Measurements from ENCODE around the gene PSMB7.

PSMB7 gene

DNA sequence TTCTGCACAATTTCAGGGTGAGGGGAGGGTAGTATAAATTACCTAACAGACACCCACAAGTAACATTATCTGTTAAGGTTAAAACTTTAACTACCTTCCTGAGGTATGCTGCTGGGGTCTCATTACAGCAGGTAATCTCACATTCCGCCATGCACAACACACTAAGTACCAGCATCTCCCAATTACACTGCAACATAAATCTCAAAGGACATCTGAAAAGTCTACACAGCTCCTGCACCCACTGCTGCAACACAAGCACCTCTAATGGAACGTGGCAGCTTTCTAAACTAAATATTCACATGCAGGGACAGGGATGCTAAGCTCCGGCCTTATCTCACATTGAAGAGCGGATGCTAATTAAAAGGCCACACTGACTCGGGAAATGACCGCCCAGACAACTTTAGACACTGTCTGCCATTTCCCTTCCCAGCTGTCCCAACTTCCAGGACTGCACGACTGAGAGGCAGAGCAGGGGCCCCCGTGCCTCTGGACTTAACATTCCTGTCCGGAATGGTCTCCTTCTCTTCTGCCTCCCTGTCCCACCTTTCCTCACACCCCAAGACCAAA, 45.9 kb downstream of the PSMB7 start:
- H3K27me3 ChIP-seq (ENCODE audit: insufficient read depth, insufficient read length): no peaks in the 10 kb centered on the region
- TF ChIP-seq YY1 (IDR thresholded peaks at IDR 0.05; ENCODE audit: insufficient read depth, insufficient read length): no peak
- no peak for TF ChIP-seq SUZ12 (IDR thresholded peaks at IDR 0.05; ENCODE audit: extremely low read depth, insufficient read depth, insufficient read length)
- TF ChIP-seq ZNF274 (IDR thresholded peaks at IDR 0.05; ENCODE audit: low read depth, low read length): no peak
- no peak overlapping the region for H3K9ac ChIP-seq (ENCODE audit: insufficient read length, low read depth)
- H3K9me3 ChIP-seq (ENCODE audit: insufficient read depth, low read length): 0 out of 2 replicates have a peak, but pooled peaks cover 1% of the 10 kb centered on the region
- no peak for DNase-seq (ENCODE audit: low read depth, low spot score)
- peaks cover 5% of the 10 kb centered on the region for H3K4me1 ChIP-seq (ENCODE audit: insufficient read depth, insufficient read length)
- peaks cover 32% of the 10 kb centered on the region for H3K36me3 ChIP-seq (ENCODE audit: insufficient read depth, insufficient read length, low read length)
- no peak overlapping the region for H3K4me3 ChIP-seq (ENCODE audit: insufficient read length, low read depth)

- DNase-seq (ENCODE audit: low read depth, low spot score): no peak
- Histone ChIP-seq H3K36me3 (ENCODE audit: insufficient read depth, insufficient read length, low read length) (peaks cover 33% of the 10 kb centered on the region), H3K4me3 (ENCODE audit: insufficient read length, low read depth) (no peak overlapping the region), H3K27me3 (ENCODE audit: insufficient read depth, insufficient read length) (no peaks in the 10 kb centered on the region), H3K9ac (ENCODE audit: insufficient read length, low read depth) (no peak overlapping the region), H3K9me3 (ENCODE audit: insufficient read depth, low read length) (no peaks in the 10 kb centered on the region), H3K4me1 (ENCODE audit: insufficient read depth, insufficient read length) (peaks cover 5% of the 10 kb centered on the region)
- no peak for TF ChIP-seq SUZ12 (IDR thresholded peaks at IDR 0.05; ENCODE audit: extremely low read depth, insufficient read depth, insufficient read length)
- TF ChIP-seq ZNF274 (IDR thresholded peaks at IDR 0.05; ENCODE audit: low read depth, low read length): no peak
- no peak for TF ChIP-seq YY1 (IDR thresholded peaks at IDR 0.05; ENCODE audit: insufficient read depth, insufficient read length)
Observed at GRCh38 chr9:124368692-124369091, 46.5 kb downstream of the PSMB7 start.

DNA sequence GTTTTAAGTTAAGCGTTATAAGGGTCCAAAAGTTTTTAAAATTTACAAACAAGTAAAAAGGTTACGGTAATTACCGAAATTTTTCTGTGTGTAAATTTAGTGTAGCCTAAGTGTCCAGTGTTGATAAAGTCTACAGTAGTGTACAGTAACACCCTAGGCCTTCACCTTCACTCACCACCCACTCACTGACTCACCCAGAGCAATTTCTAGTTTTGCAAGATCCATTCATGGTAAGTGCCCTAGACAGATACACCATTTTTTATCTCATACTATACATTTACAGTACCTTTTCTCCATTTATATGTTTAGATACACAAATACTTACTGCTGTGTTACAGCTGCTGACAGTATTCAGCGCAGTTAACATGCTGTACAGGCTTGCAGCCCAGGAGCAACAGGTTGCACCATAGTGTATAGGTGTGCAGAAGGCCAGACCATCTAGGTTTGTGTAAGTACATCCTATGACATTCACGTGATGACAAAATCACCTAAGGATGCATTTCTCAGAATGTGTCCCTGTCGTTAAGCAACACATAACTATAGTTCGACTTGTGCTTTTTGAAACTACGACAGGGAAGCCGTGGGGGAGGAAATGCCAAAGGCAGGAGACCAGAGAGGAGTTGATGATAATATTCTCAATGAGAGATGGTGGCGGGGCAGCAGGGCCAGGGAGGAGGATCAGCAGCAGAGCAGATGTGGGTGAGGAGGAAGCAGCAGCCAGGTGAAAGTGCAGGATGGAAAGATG, 48.6 kb downstream of the PSMB7 start:
- no peak overlapping the region for H3K4me3 ChIP-seq (ENCODE audit: insufficient read length, low read depth)
- peaks cover 40% of the 10 kb centered on the region for H3K36me3 ChIP-seq (ENCODE audit: insufficient read depth, insufficient read length, low read length)
- no peak for TF ChIP-seq ZNF274 (IDR thresholded peaks at IDR 0.05; ENCODE audit: low read depth, low read length)
- TF ChIP-seq SUZ12 (IDR thresholded peaks at IDR 0.05; ENCODE audit: extremely low read depth, insufficient read depth, insufficient read length): no peak
- no peak for TF ChIP-seq YY1 (IDR thresholded peaks at IDR 0.05; ENCODE audit: insufficient read depth, insufficient read length)
- H3K27me3 ChIP-seq (ENCODE audit: insufficient read depth, insufficient read length): no peaks in the 10 kb centered on the region
- H3K9me3 ChIP-seq (ENCODE audit: insufficient read depth, low read length): no peaks in the 10 kb centered on the region
- H3K9ac ChIP-seq (ENCODE audit: insufficient read length, low read depth): no peak overlapping the region
- peaks cover 5% of the 10 kb centered on the region for H3K4me1 ChIP-seq (ENCODE audit: insufficient read depth, insufficient read length)
- no peak for DNase-seq (ENCODE audit: low read depth, low spot score)

- DNase-seq (ENCODE audit: low read depth, low spot score): no peak
Observed at GRCh38 chr9:124365036-124365435, 50.2 kb downstream of the PSMB7 start.

DNA sequence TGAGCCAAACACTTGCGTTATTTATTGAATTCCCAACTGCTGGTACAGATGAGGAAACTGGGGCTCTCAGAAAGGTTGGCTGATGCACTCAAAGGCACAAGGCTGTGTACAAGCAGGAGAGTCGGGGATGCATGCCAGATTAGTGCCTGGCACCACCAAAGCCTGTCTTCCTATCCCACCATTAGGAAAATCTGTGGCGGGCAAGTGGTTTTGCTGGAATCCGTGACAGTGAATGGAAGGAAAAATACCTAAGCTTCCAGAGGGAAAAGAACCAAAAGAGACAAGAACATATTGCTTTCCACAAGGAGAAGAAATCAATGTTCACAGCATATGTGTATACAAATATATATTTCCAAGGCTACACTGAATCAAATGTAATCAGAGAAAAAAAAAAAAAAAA, 51.1 kb downstream of the PSMB7 start:
- no peak overlapping the region for H3K9ac ChIP-seq (ENCODE audit: insufficient read length, low read depth)
- no peak for DNase-seq (ENCODE audit: low read depth, low spot score)
- H3K4me3 ChIP-seq (ENCODE audit: insufficient read length, low read depth): no peak overlapping the region
- H3K36me3 ChIP-seq (ENCODE audit: insufficient read depth, insufficient read length, low read length): peaks cover 47% of the 10 kb centered on the region
- no peaks in the 10 kb centered on the region for H3K9me3 ChIP-seq (ENCODE audit: insufficient read depth, low read length)
- H3K27me3 ChIP-seq (ENCODE audit: insufficient read depth, insufficient read length): no peaks in the 10 kb centered on the region
- H3K4me1 ChIP-seq (ENCODE audit: insufficient read depth, insufficient read length): no peaks in the 10 kb centered on the region
- TF ChIP-seq SUZ12 (IDR thresholded peaks at IDR 0.05; ENCODE audit: extremely low read depth, insufficient read depth, insufficient read length) (no peak), ZNF274 (IDR thresholded peaks at IDR 0.05; ENCODE audit: low read depth, low read length) (no peak), YY1 (IDR thresholded peaks at IDR 0.05; ENCODE audit: insufficient read depth, insufficient read length) (no peak)

More at GRCh38 chr9:124365036-124365435, 50.2 kb downstream of the PSMB7 start:
- H3K4me1 ChIP-seq (ENCODE audit: insufficient read depth, insufficient read length): peaks cover 5% of the 10 kb centered on the region
- no peaks in the 10 kb centered on the region for H3K9me3 ChIP-seq (ENCODE audit: insufficient read depth, low read length)
- no peaks in the 10 kb centered on the region for H3K27me3 ChIP-seq (ENCODE audit: insufficient read depth, insufficient read length)
- no peak overlapping the region for H3K9ac ChIP-seq (ENCODE audit: insufficient read length, low read depth)
- H3K36me3 ChIP-seq (ENCODE audit: insufficient read depth, insufficient read length, low read length): peaks cover 47% of the 10 kb centered on the region
- TF ChIP-seq ZNF274 (IDR thresholded peaks at IDR 0.05; ENCODE audit: low read depth, low read length): no peak
- TF ChIP-seq SUZ12 (IDR thresholded peaks at IDR 0.05; ENCODE audit: extremely low read depth, insufficient read depth, insufficient read length): no peak
- no peak for TF ChIP-seq YY1 (IDR thresholded peaks at IDR 0.05; ENCODE audit: insufficient read depth, insufficient read length)
- no peak overlapping the region for H3K4me3 ChIP-seq (ENCODE audit: insufficient read length, low read depth)

GRCh38 chr9:124363326-124364096, 51.7 kb downstream of the PSMB7 start:
- H3K4me3 ChIP-seq (ENCODE audit: insufficient read length, low read depth): no peak overlapping the region

GRCh38 chr9:124361128-124361527, 54.1 kb downstream of the PSMB7 start:
- Histone ChIP-seq H3K36me3 (ENCODE audit: insufficient read depth, insufficient read length, low read length) (peaks cover 46% of the 10 kb centered on the region), H3K4me1 (ENCODE audit: insufficient read depth, insufficient read length) (no peaks in the 10 kb centered on the region), H3K27me3 (ENCODE audit: insufficient read depth, insufficient read length) (no peaks in the 10 kb centered on the region), H3K9ac (ENCODE audit: insufficient read length, low read depth) (no peak overlapping the region), H3K4me3 (ENCODE audit: insufficient read length, low read depth) (no peak overlapping the region), H3K9me3 (ENCODE audit: insufficient read depth, low read length) (no peaks in the 10 kb centered on the region)
- TF ChIP-seq YY1 (IDR thresholded peaks at IDR 0.05; ENCODE audit: insufficient read depth, insufficient read length): no peak
- TF ChIP-seq ZNF274 (IDR thresholded peaks at IDR 0.05; ENCODE audit: low read depth, low read length): no peak
- no peak for TF ChIP-seq SUZ12 (IDR thresholded peaks at IDR 0.05; ENCODE audit: extremely low read depth, insufficient read depth, insufficient read length)
- no peak for DNase-seq (ENCODE audit: low read depth, low spot score)

More at GRCh38 chr9:124363326-124364096, 51.7 kb downstream of the PSMB7 start:
- Histone ChIP-seq H3K9ac (ENCODE audit: insufficient read length, low read depth) (no peak overlapping the region), H3K9me3 (ENCODE audit: insufficient read depth, low read length) (no peaks in the 10 kb centered on the region), H3K4me1 (ENCODE audit: insufficient read depth, insufficient read length) (no peaks in the 10 kb centered on the region), H3K36me3 (ENCODE audit: insufficient read depth, insufficient read length, low read length) (peaks cover 50% of the 10 kb centered on the region), H3K27me3 (ENCODE audit: insufficient read depth, insufficient read length) (no peaks in the 10 kb centered on the region)
- no peak for TF ChIP-seq ZNF274 (IDR thresholded peaks at IDR 0.05; ENCODE audit: low read depth, low read length)
- TF ChIP-seq SUZ12 (IDR thresholded peaks at IDR 0.05; ENCODE audit: extremely low read depth, insufficient read depth, insufficient read length): no peak
- no peak for TF ChIP-seq YY1 (IDR thresholded peaks at IDR 0.05; ENCODE audit: insufficient read depth, insufficient read length)
- no peak for DNase-seq (ENCODE audit: low read depth, low spot score)
